NT2/D1 (cell line): ENCODE results near the gene ADCY3.

ENCODE experiments used
- DNase-seq: peaks from one replicate; pipeline ENCODE4 v3.0.0-alpha.2; 2011; ENCODE audit warnings: low read depth, low spot score
- H3K27me3 ChIP-seq: 2 replicates; pipeline ENCODE4 v1.6.0; 2011; ENCODE audit warnings: mild to moderate bottlenecking; ENCODE audit not compliant: insufficient read length, insufficient read depth
- H3K36me3 ChIP-seq: 2 replicates; pipeline ENCODE4 v1.6.1; 2011; ENCODE audit warnings: mild to moderate bottlenecking, low read length, mixed read lengths; ENCODE audit not compliant: insufficient read depth, insufficient read length
- H3K4me1 ChIP-seq: 2 replicates; pipeline ENCODE4 v1.5.1; 2011; ENCODE audit not compliant: insufficient read depth, insufficient read length
- H3K4me3 ChIP-seq: 2 replicates; pipeline ENCODE4 v1.5.1; 2011; ENCODE audit warnings: low read depth; ENCODE audit not compliant: insufficient read length
- H3K9ac ChIP-seq: 2 replicates; pipeline ENCODE4 v1.6.0; 2011; ENCODE audit warnings: low read depth; ENCODE audit not compliant: insufficient read length
- H3K9me3 ChIP-seq: 2 replicates; pipeline ENCODE4 v1.5.1; 2011; ENCODE audit warnings: mild to moderate bottlenecking, low read length; ENCODE audit not compliant: insufficient read depth
- SUZ12 ChIP-seq: IDR thresholded peaks from 2 replicates; pipeline ENCODE4 v1.6.1; 2011; ENCODE audit not compliant: insufficient read length, insufficient read depth; ENCODE audit errors: extremely low read depth
- YY1 ChIP-seq: IDR thresholded peaks from 2 replicates; pipeline ENCODE4 v1.6.1; 2011; ENCODE audit not compliant: insufficient read length, insufficient read depth
- ZNF274 ChIP-seq: IDR thresholded peaks from 2 replicates; pipeline ENCODE4 v1.6.1; 2011; ENCODE audit warnings: mild to moderate bottlenecking, low read depth, low read length

The ADCY3 gene

DNA sequence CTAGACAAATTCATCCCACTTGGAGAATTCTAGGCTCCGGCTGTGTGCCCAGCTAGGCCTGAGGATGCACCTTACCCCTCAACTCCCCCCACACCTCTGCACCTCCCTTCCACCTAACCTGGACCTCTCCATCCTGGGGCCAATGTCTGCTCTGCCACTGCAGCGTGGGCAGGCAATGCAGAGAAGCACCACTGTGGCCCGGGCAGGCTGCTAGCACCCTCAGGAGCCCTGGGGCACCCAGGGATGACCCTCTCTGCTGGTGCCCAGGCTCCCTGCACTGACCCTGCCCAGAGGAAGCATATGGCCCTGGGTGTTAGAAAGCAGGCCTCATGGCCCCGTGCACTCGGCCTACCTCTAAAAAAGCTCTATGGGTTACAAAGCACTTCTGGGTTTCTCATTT, 49.6 kb downstream of the ADCY3 start:
- H3K9ac ChIP-seq, result no peak overlapping the region
- H3K27me3 ChIP-seq, result no peaks in the 10 kb centered on the region
- TF ChIP-seq SUZ12, result no peak
- DNase-seq, result no peak
- peaks cover 6% of the 10 kb centered on the region for H3K4me1 ChIP-seq
- H3K9me3 ChIP-seq, result no peaks in the 10 kb centered on the region
- H3K4me3 ChIP-seq, result no peak overlapping the region
- H3K36me3 ChIP-seq, result no peaks in the 10 kb centered on the region

DNA sequence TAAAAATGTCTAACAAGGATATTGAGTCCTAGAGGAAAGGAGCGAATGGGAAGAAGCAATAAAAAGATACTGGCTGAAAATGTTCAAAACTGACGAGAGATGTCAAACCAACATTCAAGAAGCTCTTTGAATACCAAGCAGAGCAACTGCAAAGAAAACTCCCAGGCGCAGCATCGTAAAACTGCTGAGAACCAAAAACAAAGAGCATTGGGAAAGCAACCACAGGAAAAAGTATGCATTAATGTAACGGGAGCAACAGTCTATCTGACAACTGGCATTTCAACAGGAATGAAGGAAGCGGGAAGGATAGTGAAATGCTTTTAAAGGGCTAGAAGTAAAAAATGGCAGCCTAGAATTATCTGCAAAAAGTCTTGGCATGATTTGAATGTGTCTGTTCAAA, 53.1 kb downstream of the ADCY3 start:
- TF ChIP-seq SUZ12 (no peak), ZNF274 (no peak), YY1 (no peak)
- H3K4me3 ChIP-seq, result no peak overlapping the region
- no peaks in the 10 kb centered on the region for H3K9me3 ChIP-seq
- H3K9ac ChIP-seq, result no peak overlapping the region
- H3K27me3 ChIP-seq, result no peaks in the 10 kb centered on the region
- no peaks in the 10 kb centered on the region for H3K36me3 ChIP-seq
- H3K4me1 ChIP-seq, result peaks cover 2% of the 10 kb centered on the region
- no peak for DNase-seq

DNA sequence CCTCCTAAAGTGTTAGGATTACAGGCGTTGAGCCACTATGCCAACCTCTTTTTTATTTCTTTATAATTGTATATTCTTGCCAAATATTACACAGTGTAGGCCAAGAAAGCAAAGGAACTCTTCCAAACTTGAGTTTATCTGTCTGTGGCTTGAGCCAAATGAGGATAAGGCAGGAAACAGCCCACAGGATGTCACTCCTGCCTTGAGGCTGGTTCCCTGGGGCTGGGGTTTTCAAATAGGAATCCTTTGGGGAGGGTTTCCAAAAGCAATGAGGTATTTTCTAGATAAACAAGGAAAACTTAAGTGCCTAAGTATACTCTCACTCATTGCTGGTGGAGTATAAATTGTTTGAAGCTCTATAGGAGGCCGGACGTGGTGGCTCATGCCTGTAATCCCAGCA, 56.4 kb downstream of the ADCY3 start:
- no peaks in the 10 kb centered on the region for H3K9me3 ChIP-seq
- H3K4me3 ChIP-seq, result no peak overlapping the region
- no peak overlapping the region for H3K9ac ChIP-seq
- no peaks in the 10 kb centered on the region for H3K4me1 ChIP-seq
- TF ChIP-seq YY1 (no peak), ZNF274 (no peak), SUZ12 (no peak)
- no peaks in the 10 kb centered on the region for H3K27me3 ChIP-seq
- no peaks in the 10 kb centered on the region for H3K36me3 ChIP-seq
- DNase-seq, result no peak

DNA sequence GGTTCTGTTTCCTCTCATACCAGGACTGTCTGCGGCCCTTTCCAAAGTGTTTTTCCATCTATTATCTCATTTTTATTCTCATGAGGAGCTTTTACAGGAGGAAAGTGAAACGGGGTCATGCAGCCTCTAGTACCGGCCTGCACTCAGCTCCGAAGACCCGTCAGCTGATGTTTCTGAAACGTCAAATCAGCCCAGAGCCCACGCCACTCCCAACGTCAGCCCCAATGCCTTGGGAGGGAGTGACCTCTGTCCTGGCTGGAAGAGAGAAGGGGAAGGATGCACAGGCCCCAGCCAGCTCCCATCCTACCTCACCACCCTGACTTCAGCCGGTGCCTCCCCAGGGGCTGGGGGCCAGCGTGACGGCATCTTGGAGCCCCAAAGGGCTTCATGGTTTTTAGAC, 58.5 kb downstream of the ADCY3 start:
- Histone ChIP-seq H3K36me3 (no peaks in the 10 kb centered on the region), H3K27me3 (no peaks in the 10 kb centered on the region), H3K9me3 (no peaks in the 10 kb centered on the region), H3K4me1 (no peaks in the 10 kb centered on the region), H3K9ac (no peak overlapping the region), H3K4me3 (no peak overlapping the region)
- no peak for TF ChIP-seq ZNF274
- no peak for TF ChIP-seq YY1
- no peak for TF ChIP-seq SUZ12
- DNase-seq, result no peak

DNA sequence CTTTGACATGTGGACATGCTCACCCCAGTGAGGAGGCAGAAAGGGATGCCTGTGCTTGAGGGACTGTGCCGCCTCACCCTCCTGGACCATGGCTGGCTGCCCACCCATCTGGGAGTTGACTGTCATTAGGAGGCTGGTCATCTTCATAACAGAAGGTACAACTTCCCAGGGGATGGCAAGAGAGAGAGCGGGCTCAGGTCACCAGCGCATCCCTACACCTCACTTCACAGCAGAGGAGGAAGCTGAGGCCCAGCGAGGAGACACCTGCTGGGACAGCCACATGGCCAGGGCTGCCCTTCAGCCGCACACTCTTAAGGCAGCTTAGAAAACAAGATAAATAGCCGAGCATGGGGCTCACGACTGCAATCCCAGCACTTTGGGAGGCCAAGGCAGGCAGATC, 59.4 kb downstream of the ADCY3 start:
- Histone ChIP-seq H3K36me3 (no peaks in the 10 kb centered on the region), H3K4me3 (no peak overlapping the region), H3K27me3 (no peaks in the 10 kb centered on the region), H3K4me1 (no peaks in the 10 kb centered on the region), H3K9ac (no peak overlapping the region), H3K9me3 (no peaks in the 10 kb centered on the region)
- DNase-seq, result no peak
- TF ChIP-seq SUZ12 (no peak), ZNF274 (no peak), YY1 (no peak)

DNA sequence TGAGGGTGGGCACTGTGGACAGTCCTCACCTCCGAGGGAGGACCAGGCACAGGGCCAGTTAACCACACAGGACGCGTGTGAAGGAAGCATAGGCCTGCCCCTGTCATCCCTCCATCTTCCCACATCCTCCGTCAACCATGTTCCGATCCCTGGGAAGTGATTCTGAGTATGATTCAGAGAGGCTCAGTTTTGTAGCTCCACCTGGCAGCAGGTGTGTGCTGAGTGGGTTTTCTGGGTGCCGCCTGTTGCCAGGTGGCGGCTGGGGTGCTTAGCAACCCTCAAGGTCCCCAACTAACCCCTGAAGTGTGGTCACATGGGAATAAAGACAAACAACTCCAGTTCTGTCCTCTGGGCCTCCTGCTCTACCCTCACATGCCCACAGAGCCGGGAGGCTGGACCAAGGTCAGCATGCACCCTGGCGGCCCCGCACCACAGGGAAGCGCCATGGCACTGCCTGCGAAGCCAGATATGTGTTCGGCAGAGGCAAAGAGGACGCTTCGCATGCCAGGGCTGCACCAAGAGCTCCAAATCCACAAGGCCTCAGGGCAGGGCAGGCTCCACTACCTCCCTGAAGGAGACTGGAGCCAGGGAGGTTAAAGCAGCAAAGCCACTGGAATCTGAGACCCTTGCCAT, 60.0 kb downstream of the ADCY3 start:
- Histone ChIP-seq H3K4me3 (no peak overlapping the region), H3K36me3 (no peaks in the 10 kb centered on the region), H3K4me1 (no peaks in the 10 kb centered on the region), H3K27me3 (no peaks in the 10 kb centered on the region), H3K9me3 (no peaks in the 10 kb centered on the region), H3K9ac (no peak overlapping the region)
- TF ChIP-seq ZNF274 (no peak), YY1 (no peak), SUZ12 (no peak)
- no peak for DNase-seq

DNA sequence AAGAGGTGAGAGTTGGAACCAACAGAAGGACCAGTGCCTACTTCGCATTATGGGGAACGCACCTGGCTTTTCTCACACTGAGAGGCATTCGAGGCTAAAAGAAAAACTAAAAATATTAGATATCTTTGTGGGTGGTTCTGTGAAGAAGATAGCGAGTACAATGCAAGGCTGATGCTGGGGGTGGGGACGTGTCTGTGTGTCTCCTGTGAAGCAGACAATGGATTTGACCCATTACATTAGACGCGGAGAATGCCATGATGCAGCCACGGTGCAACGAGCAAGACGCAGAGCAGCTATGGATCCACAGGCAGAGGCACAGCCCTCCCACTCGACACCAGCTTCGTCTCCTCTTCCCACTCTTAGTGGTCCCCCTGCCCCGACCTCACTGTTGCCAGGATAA, 61.0 kb downstream of the ADCY3 start:
- no peaks in the 10 kb centered on the region for H3K9me3 ChIP-seq
- no peak for TF ChIP-seq YY1
- no peaks in the 10 kb centered on the region for H3K36me3 ChIP-seq
- DNase-seq, result no peak
- H3K4me1 ChIP-seq, result no peaks in the 10 kb centered on the region
- H3K9ac ChIP-seq, result no peak overlapping the region
- H3K27me3 ChIP-seq, result no peaks in the 10 kb centered on the region
- H3K4me3 ChIP-seq, result no peak overlapping the region

DNA sequence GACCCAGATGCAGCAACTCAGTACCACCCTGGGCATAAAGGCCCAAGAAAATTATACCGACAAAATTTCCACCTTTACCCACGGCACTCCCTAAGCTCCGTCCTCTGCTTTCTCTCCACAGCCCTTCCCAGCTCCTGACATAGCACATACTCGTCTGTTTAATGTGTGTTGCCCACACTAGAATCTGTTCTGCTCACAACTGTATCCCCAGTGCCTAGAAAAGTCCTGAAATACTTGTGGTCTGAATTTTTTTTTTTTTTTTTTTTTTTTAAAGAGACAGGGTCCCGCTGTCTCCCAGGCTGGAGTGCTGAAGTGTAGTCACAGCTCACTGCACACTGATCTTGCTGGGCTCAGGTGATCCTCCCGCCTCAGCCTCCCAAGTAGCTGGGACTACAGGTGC, 62.3 kb downstream of the ADCY3 start:
- no peaks in the 10 kb centered on the region for H3K36me3 ChIP-seq
- H3K4me3 ChIP-seq, result no peak overlapping the region
- TF ChIP-seq SUZ12, result no peak
- no peak for TF ChIP-seq YY1
- no peak for TF ChIP-seq ZNF274
- no peaks in the 10 kb centered on the region for H3K4me1 ChIP-seq
- H3K9ac ChIP-seq, result no peak overlapping the region
- H3K9me3 ChIP-seq, result no peaks in the 10 kb centered on the region
- no peak for DNase-seq
- H3K27me3 ChIP-seq, result no peaks in the 10 kb centered on the region
